Smooth muscle cell (in vitro differentiated cells): ENCODE data around the gene REC114. TPM values are rescaled to one million over a fixed set of nuclear protein-coding genes. Genes with fewer than 3 reads are reported as not detected.

Experiments
- DNase-seq: peaks from one replicate; lab custom pipeline; 2025; ENCODE audit not compliant: unreplicated experiment; lab: John Stamatoyannopoulos, UW
- H2AFZ ChIP-seq: fragments of 200-600 bp; sonication (generic); 2 replicates; pipeline ENCODE4 v1.6.0; 2016; ENCODE audit warnings: antibody characterized with exemption, low read depth, mild to moderate bottlenecking
- H3F3A ChIP-seq: fragments of 200-600 bp; sonication (generic); 2 replicates; pipeline ENCODE4 v1.6.0; 2017; ENCODE audit warnings: antibody characterized with exemption, low read depth
- H3K27ac ChIP-seq: fragments of 200-600 bp; sonication (generic); 2 replicates; pipeline ENCODE4 v1.5.1; 2016; ENCODE audit warnings: low read depth, mild to moderate bottlenecking
- H3K27me3 ChIP-seq: fragments of 200-600 bp; sonication (generic); 2 replicates; pipeline ENCODE4 v1.6.1; 2016; ENCODE audit warnings: low read depth, mild to moderate bottlenecking
- H3K36me3 ChIP-seq: fragments of 200-600 bp; sonication (generic); 2 replicates; pipeline ENCODE4 v1.5.1; 2016; ENCODE audit warnings: low read depth
- H3K4me1 ChIP-seq: fragments of 200-600 bp; sonication (generic); 2 replicates; pipeline ENCODE4 v1.5.1; 2016; ENCODE audit warnings: low read depth
- H3K4me2 ChIP-seq: fragments of 200-600 bp; sonication (generic); 2 replicates; pipeline ENCODE4 v1.6.0; 2016; ENCODE audit warnings: mild to moderate bottlenecking
- H3K4me3 ChIP-seq: fragments of 200-600 bp; sonication (generic); 2 replicates; pipeline ENCODE4 v1.5.1; 2016; ENCODE audit warnings: mild to moderate bottlenecking
- H3K79me2 ChIP-seq: fragments of 200-600 bp; sonication (generic); 2 replicates; pipeline ENCODE4 v1.6.0; 2016; ENCODE audit warnings: low read depth, mild to moderate bottlenecking
- H3K9ac ChIP-seq: fragments of 200-600 bp; sonication (generic); 2 replicates; pipeline ENCODE4 v1.6.0; 2016; ENCODE audit warnings: low read depth
- H3K9me3 ChIP-seq: fragments of 200-600 bp; sonication (generic); replicated peaks from 2 replicates; pipeline ENCODE4 v1.5.1; 2016; ENCODE audit warnings: low read depth
- H4K20me1 ChIP-seq: fragments of 200-600 bp; sonication (generic); 2 replicates; pipeline ENCODE4 v1.6.0; 2016; ENCODE audit warnings: low read depth
- CTCF ChIP-seq: fragments of 200-600 bp; sonication (generic); IDR thresholded peaks from 2 replicates; pipeline ENCODE4 v1.5.1; 2017; ENCODE audit warnings: borderline replicate concordance, mild to moderate bottlenecking, antibody characterized with exemption; ENCODE audit not compliant: insufficient read depth, poor library complexity, severe bottlenecking
- WGBS: methylation state at CpG from one replicate; pipeline ENCODE4 v1.1.7; 2016; ENCODE audit warnings: low lambda C conversion rate; 5-methylcytosine and 5-hydroxymethylcytosine counted together
- polyA plus RNA-seq: library from polyadenylated mRNA; unstranded; fragments of >200 nt; fragmentation: Nextera tagmentation; extraction: Ambion mirVana; gene quantifications from 2 replicates; pipeline ENCODE4 v1.2.1, GENCODE V29; 2016
- total RNA-seq: library from RNA; depleted of rRNA; stranded (reverse); fragments of >200 nt; gene quantifications from 2 replicates; pipeline ENCODE4 v1.2.3, GENCODE V29; 2014

REC114 gene
- total and polyA plus RNA-seq, 2 experiments from 2014 or later: not detected

DNA sequence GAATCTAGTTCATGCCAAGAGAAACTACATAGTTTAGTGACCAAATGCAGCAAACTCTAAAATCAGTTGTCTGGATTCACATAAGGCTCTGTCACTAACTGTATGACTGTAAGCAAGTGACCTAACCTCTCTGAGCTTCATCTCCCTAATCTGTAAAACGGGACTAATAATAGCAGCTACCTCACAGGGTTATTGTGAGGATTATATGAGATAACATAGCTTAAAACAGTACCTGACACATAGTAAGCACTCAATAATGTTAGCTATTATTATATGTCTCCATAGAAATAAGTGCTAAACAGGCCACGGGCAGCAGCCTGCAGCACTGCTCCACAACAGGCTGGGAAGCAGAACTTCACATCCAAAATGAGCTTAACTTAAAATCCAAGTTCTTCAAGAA is 160.0 kb downstream of the REC114 start:
- H3K27ac ChIP-seq: peak overlapping the region; percentile 73
- WGBS: 61% methylated on average over 2 of the region's 2 CpGs
- DNase-seq: no peak
- H3F3A ChIP-seq: peaks cover 29% of the 10 kb centered on the region
- no peaks in the 10 kb centered on the region for H3K36me3 ChIP-seq
- H3K9ac ChIP-seq: no peak overlapping the region
- H3K4me2 ChIP-seq: no peak overlapping the region
- no peak overlapping the region for H2AFZ ChIP-seq
- no peak overlapping the region for H3K4me3 ChIP-seq
- peaks cover 97% of the 10 kb centered on the region for H3K79me2 ChIP-seq
- H3K9me3 ChIP-seq: no peaks in the 10 kb centered on the region
- H4K20me1 ChIP-seq: peaks cover 100% of the 10 kb centered on the region
- peaks cover 50% of the 10 kb centered on the region for H3K4me1 ChIP-seq
- no peak for TF ChIP-seq CTCF
- no peaks in the 10 kb centered on the region for H3K27me3 ChIP-seq

- Histone ChIP-seq H3K9ac (no peak overlapping the region), H3K79me2 (peaks cover 95% of the 10 kb centered on the region), H3K4me2 (no peak overlapping the region), H4K20me1 (peaks cover 100% of the 10 kb centered on the region), H2AFZ (no peak overlapping the region), H3K4me1 (peaks cover 48% of the 10 kb centered on the region), H3F3A (peaks cover 39% of the 10 kb centered on the region), H3K4me3 (no peak overlapping the region), H3K36me3 (no peaks in the 10 kb centered on the region), H3K9me3 (no peaks in the 10 kb centered on the region), H3K27ac (no peak overlapping the region), H3K27me3 (no peaks in the 10 kb centered on the region)
- DNase-seq: no peak
- TF ChIP-seq CTCF: no peak
- WGBS: 100% methylated on average over 1 of the region's 1 CpG
Observed at GRCh38 chr15:73604477-73604876, 161.5 kb downstream of the REC114 start.

- H3K9me3 ChIP-seq: no peaks in the 10 kb centered on the region
- H3F3A ChIP-seq: peaks cover 32% of the 10 kb centered on the region
- peak overlapping the region; percentile 35 for H3K27ac ChIP-seq
- peak overlapping the region; percentile 42 for H3K4me2 ChIP-seq
- no peaks in the 10 kb centered on the region for H3K36me3 ChIP-seq
- peaks cover 95% of the 10 kb centered on the region for H3K79me2 ChIP-seq
- no peak overlapping the region for H3K4me3 ChIP-seq
- no peak overlapping the region for H2AFZ ChIP-seq
- no peak overlapping the region for H3K9ac ChIP-seq
- TF ChIP-seq CTCF: no peak
- no peak for DNase-seq
- 94% methylated on average over 5 of the region's 5 CpGs for WGBS
- H3K27me3 ChIP-seq: no peaks in the 10 kb centered on the region
- H4K20me1 ChIP-seq: peaks cover 100% of the 10 kb centered on the region
- H3K4me1 ChIP-seq: peaks cover 45% of the 10 kb centered on the region
Observed at GRCh38 chr15:73605759-73606436, 162.9 kb downstream of the REC114 start.

GRCh38 chr15:73607405-73607804 is 164.4 kb downstream of the REC114 start:
- H3K9ac ChIP-seq: no peak overlapping the region
- H3K36me3 ChIP-seq: no peaks in the 10 kb centered on the region
- H4K20me1 ChIP-seq: peaks cover 100% of the 10 kb centered on the region
- no peak overlapping the region for H2AFZ ChIP-seq
- H3K27me3 ChIP-seq: no peaks in the 10 kb centered on the region
- no peak for DNase-seq
- H3K79me2 ChIP-seq: peaks cover 98% of the 10 kb centered on the region
- no peak overlapping the region for H3K4me2 ChIP-seq
- peaks cover 30% of the 10 kb centered on the region for H3K4me1 ChIP-seq
- H3K9me3 ChIP-seq: no peaks in the 10 kb centered on the region
- H3K27ac ChIP-seq: no peak overlapping the region
- 95% methylated on average over 2 of the region's 2 CpGs for WGBS
- no peak for TF ChIP-seq CTCF
- H3K4me3 ChIP-seq: no peak overlapping the region
- H3F3A ChIP-seq: peaks cover 24% of the 10 kb centered on the region
